SU-DHL-6 (cell line): Measurements from ENCODE around the gene ATG10.

Experiments used
- CTCF ChIP-seq: fragments of 200-600 bp; sonication (generic); IDR thresholded peaks from one replicate; pipeline ENCODE4 v1.5.1; 2017; ENCODE audit warnings: antibody characterized with exemption, mild to moderate bottlenecking, low read length, moderate library complexity; ENCODE audit not compliant: insufficient read depth, poor library complexity, severe bottlenecking
- EZH2phosphoT487 ChIP-seq: fragments of 200-600 bp; sonication (generic), shearing (Covaris generic); conservative IDR thresholded peaks from 2 replicates; pipeline ENCODE4 v1.6.1; 2018; ENCODE audit warnings: mild to moderate bottlenecking, antibody characterized with exemption, low read length, moderate library complexity, mixed read lengths

- TF ChIP-seq CTCF (no peak), EZH2phosphoT487 (no peak)
These were observed 23.5 kb upstream of the ATG10 start for GRCh38 chr5:81948349-81948748.
